MM.1S (cell line): Measurements from ENCODE around the gene DLG5.

Experiments used
- DNase-seq: peaks from one replicate; pipeline ENCODE4 v3.0.0-alpha.2; 2015
- H2AFZ ChIP-seq: fragments of 300-600 bp; sonication (generic); 2 replicates; pipeline ENCODE4 v1.6.0; 2016; ENCODE audit warnings: antibody characterized with exemption, low read length
- H3F3A ChIP-seq: fragments of 300-600 bp; sonication (generic); 2 replicates; pipeline ENCODE4 v1.6.1; 2016; ENCODE audit warnings: mild to moderate bottlenecking, antibody characterized with exemption, low read length, moderate library complexity, mixed read lengths; ENCODE audit not compliant: insufficient read depth
- H3K27ac ChIP-seq: fragments of 300-600 bp; sonication (generic); 2 replicates; pipeline ENCODE4 v1.5.1; 2016; ENCODE audit warnings: mild to moderate bottlenecking, low read length
- H3K27me3 ChIP-seq: fragments of 300-600 bp; sonication (generic); replicated peaks from 2 replicates; pipeline ENCODE4 v1.6.0; 2016; ENCODE audit warnings: low read length; ENCODE audit not compliant: insufficient read depth
- H3K36me3 ChIP-seq: fragments of 300-600 bp; sonication (generic); replicated peaks from 2 replicates; pipeline ENCODE4 v1.6.1; 2016; ENCODE audit warnings: mild to moderate bottlenecking, low read length, mixed read lengths; ENCODE audit not compliant: insufficient read depth
- H3K4me1 ChIP-seq: fragments of 300-600 bp; sonication (generic); 2 replicates; pipeline ENCODE4 v1.6.1; 2016; ENCODE audit warnings: low read length, mixed read lengths
- H3K4me2 ChIP-seq: fragments of 300-600 bp; sonication (generic); 2 replicates; pipeline ENCODE4 v1.6.0; 2016; ENCODE audit warnings: low read depth, low read length
- H3K4me3 ChIP-seq: fragments of 300-600 bp; sonication (generic); 2 replicates; pipeline ENCODE4 v1.5.1; 2016; ENCODE audit warnings: low read length, mixed read lengths
- H3K79me2 ChIP-seq: fragments of 300-600 bp; sonication (generic); 2 replicates; pipeline ENCODE4 v1.6.1; 2016; ENCODE audit warnings: mixed run types, low read length, mixed read lengths
- H3K9ac ChIP-seq: fragments of 300-600 bp; sonication (generic); 2 replicates; pipeline ENCODE4 v1.6.1; 2016; ENCODE audit warnings: low read length, mixed read lengths
- H3K9me2 ChIP-seq: fragments of 300-600 bp; sonication (generic); replicated peaks from 2 replicates; pipeline ENCODE4 v1.6.1; 2016; ENCODE audit warnings: mild to moderate bottlenecking, low read length, mixed read lengths; ENCODE audit not compliant: insufficient read depth
- H3K9me3 ChIP-seq: fragments of 300-600 bp; sonication (generic); replicated peaks from 2 replicates; pipeline ENCODE4 v1.6.1; 2016; ENCODE audit warnings: mild to moderate bottlenecking, low read length, mixed read lengths; ENCODE audit not compliant: insufficient read depth
- H4K20me1 ChIP-seq: fragments of 300-600 bp; sonication (generic); 2 replicates; pipeline ENCODE4 v1.6.1; 2016; ENCODE audit warnings: mild to moderate bottlenecking, low read length, moderate library complexity, mixed read lengths; ENCODE audit not compliant: insufficient read depth
- CTCF ChIP-seq: fragments of 300-600 bp; sonication (generic); IDR thresholded peaks from 2 replicates; pipeline ENCODE4 v1.5.1; 2016; ENCODE audit warnings: antibody characterized with exemption, low read length, mixed read lengths
- EZH2 ChIP-seq: fragments of 300-600 bp; sonication (generic); optimal IDR thresholded peaks from 2 replicates; pipeline ENCODE3; 2017; ENCODE audit warnings: low read depth, mild to moderate bottlenecking, antibody characterized with exemption, low read length, mixed read lengths
- EZH2phosphoT487 ChIP-seq: fragments of 300-600 bp; sonication (generic); IDR thresholded peaks from 2 replicates; pipeline ENCODE4 v1.6.1; 2018; ENCODE audit warnings: antibody characterized with exemption, low read length

Gene DLG5

GRCh38 chr10:77926566-77927401 lies at the start of gene DLG5:
Gene DLG5 (minus strand): TSS chr10:77926755. CDS start chr10:77926520, 235 bp downstream.
- H3K4me3 ChIP-seq: peak within 1 kb of the TSS; percentile 68
- H3K79me2 ChIP-seq: peaks cover 42% of the 10 kb centered on the region
- peak within 1 kb of the TSS; percentile 85 for H3K4me2 ChIP-seq
- no peaks in the 10 kb centered on the region for H3K9me2 ChIP-seq
- no peaks in the 10 kb centered on the region for H4K20me1 ChIP-seq
- no peaks in the 10 kb centered on the region for H3K36me3 ChIP-seq
- peak within 1 kb of the TSS; percentile 68 for H3K9ac ChIP-seq
- TF ChIP-seq EZH2phosphoT487 (no peak), CTCF (no peak), EZH2 (no peak)
- H3K4me1 ChIP-seq: peaks cover 9% of the 10 kb centered on the region; the same call in 1 of the 2 replicates
- H3K27me3 ChIP-seq: peaks cover 15% of the 10 kb centered on the region; the same call in 1 of the 2 replicates
- no peaks in the 10 kb centered on the region for H3K9me3 ChIP-seq
- peak; percentile 46 for DNase-seq
- no peak within 1 kb of the TSS for H3K27ac ChIP-seq
- peak within 1 kb of the TSS; percentile 74 for H2AFZ ChIP-seq
- H3F3A ChIP-seq: peaks cover 4% of the 10 kb centered on the region

- no peaks in the 10 kb centered on the region for H3K36me3 ChIP-seq
- TF ChIP-seq CTCF: no peak
- TF ChIP-seq EZH2: no peak
- no peak for TF ChIP-seq EZH2phosphoT487
Observed at GRCh38 chr10:77975086-77975666, 48.6 kb upstream of the DLG5 start.

GRCh38 chr10:77974396-77975074 lies 48.0 kb upstream of the DLG5 start:
- Histone ChIP-seq H2AFZ (no peak overlapping the region), H3K27me3 (no peaks in the 10 kb centered on the region), H3K9me3 (no peaks in the 10 kb centered on the region), H3K9ac (no peak overlapping the region), H4K20me1 (no peaks in the 10 kb centered on the region), H3K4me1 (peaks cover 10% of the 10 kb centered on the region), H3K4me3 (no peak overlapping the region), H3K4me2 (no peak overlapping the region), H3K79me2 (no peaks in the 10 kb centered on the region), H3F3A (no peaks in the 10 kb centered on the region), H3K27ac (no peak overlapping the region), H3K36me3 (no peaks in the 10 kb centered on the region), H3K9me2 (no peaks in the 10 kb centered on the region)
- DNase-seq: no peak
- peak; percentile 20 for TF ChIP-seq CTCF
- TF ChIP-seq EZH2: no peak
- TF ChIP-seq EZH2phosphoT487: no peak

More at GRCh38 chr10:77975086-77975666, 48.6 kb upstream of the DLG5 start:
- peaks cover 10% of the 10 kb centered on the region for H3K4me1 ChIP-seq
- no peak overlapping the region for H3K27ac ChIP-seq
- H3K27me3 ChIP-seq: no peaks in the 10 kb centered on the region
- H3K4me3 ChIP-seq: no peak overlapping the region
- H2AFZ ChIP-seq: no peak overlapping the region
- DNase-seq: no peak
- no peak overlapping the region for H3K4me2 ChIP-seq
- no peaks in the 10 kb centered on the region for H3K79me2 ChIP-seq
- no peaks in the 10 kb centered on the region for H3K9me2 ChIP-seq
- H3K9me3 ChIP-seq: no peaks in the 10 kb centered on the region
- H4K20me1 ChIP-seq: no peaks in the 10 kb centered on the region
- H3F3A ChIP-seq: no peaks in the 10 kb centered on the region
- no peak overlapping the region for H3K9ac ChIP-seq
